DMS79 (cell line): Measurements from ENCODE around the gene CBS.
A peak's percentile ranks its signal among the peaks of the same experiment; 100 is the strongest.
"Not testable (repeated sequence)": the region's sequence is repeated elsewhere in the genome, so short reads cannot be mapped to it uniquely, and the experiment has no call there.

Experiments used
- DNase-seq: peaks from one replicate; lab custom pipeline; 2025; lab: John Stamatoyannopoulos, UW

The CBS gene

GRCh38 chr21:43068065-43068464 is 7.6 kb downstream of the CBS start:
- not testable (repeated sequence) for DNase-seq

- not testable (repeated sequence) for DNase-seq
Measured at GRCh38 chr21:43066690-43067089, 8.9 kb downstream of the CBS start.

DNA sequence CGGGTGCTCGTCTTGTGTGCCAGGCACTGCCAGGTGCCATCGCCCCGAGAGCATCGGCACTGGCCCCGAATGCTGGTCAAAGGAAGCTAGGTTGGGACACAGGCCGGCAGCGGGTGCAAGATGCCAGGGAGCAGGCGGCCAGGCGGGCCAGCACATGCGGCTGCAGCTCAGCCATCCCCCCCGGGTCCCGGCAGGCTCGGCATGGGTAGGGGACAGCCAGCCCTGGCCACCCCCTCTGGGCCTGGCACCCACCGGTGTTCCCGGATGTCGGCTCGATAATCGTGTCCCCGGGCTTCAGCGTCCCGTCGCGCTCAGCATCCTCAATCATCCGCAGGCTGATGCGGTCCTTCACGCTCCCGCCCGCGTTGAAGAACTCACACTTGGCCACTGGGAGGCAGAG is 9.6 kb downstream of the CBS start:
- DNase-seq: not testable (repeated sequence)

- not testable (repeated sequence) for DNase-seq
Measured at GRCh38 chr21:43064265-43064917, 11.2 kb downstream of the CBS start.

GRCh38 chr21:43062955-43063664 is 12.5 kb downstream of the CBS start:
- not testable (repeated sequence) for DNase-seq

- DNase-seq: not testable (repeated sequence)
Measured at GRCh38 chr21:43053112-43053511, 22.5 kb downstream of the CBS start.

DNA sequence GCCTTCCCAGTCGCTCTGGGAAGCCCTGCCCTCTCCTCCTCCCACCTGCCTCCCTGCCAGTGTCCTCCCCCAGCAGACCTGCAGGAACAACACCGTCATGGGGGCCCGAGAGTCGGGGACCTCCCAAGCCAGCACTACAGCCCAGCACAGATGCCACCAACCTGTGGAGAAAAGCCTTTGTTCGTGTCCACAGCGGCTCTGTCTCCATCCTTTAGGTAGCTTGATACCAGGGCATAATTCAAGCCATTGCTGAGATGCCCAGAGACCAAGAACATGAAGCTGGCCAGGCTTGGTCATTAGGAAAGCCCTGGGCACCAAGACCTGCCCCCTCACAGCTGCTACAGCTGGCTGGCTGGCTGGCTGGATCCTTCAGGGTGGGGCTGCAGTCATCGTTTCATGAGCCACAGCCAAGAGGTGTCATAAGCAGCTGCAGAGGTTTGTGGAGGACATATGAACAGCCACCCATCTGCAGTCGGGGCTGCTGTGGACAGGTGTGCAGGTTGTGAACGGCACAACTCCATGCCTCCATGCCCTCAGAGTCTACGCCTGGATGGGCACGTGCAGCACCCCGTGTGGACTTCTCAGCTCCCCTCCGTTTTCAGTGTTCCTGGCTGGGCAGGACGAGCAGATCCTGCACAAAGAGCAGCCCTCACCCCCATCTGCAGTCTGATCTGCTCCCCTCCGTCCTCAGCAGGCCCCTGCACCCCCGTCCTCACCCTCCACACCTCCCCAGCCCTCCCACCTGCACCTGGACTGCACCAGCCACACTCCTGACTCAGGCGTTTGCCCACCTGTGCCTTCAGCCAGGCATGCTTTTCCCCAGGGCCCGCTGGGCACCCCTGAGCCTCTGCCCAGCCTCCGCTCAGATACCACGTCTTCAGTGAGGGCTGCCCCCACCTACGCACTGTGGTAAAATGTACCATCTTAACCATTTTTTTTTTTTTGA is 29.5 kb downstream of the CBS start:
- DNase-seq: peak; percentile 18

DNA sequence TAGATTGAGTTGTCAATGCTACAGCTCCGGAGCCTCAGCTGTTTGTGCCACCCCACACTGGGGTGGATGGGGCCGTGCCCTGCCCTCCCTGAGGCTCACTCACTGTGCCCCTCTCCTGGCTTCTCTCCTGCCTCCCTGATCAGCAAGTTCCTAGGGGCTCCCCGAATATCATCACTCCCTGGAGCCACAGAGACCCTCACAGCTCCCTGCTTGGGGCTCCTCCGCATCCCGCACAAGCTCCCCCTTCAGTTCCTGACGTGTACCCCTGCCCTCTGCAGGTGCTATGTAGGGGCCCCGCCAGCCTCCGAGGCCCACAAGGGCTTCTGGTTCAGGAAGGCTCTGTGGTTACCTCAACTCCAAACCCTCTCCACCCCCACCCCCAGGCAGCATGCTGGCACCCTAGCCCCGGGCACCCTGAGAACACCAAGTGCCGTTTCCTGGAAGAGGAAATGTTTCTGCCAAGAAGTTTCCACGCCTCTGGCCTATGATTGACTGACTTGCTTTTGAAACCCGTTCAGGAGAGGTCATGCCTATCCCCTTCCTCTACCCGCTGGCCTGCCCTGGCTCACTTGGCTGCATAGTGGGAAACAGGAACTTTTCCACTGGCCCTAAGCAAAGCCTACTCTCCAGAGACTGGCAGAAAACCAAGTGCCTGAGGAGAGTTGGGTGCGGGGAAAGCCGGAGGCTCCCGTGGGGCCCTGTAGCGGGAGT is 30.3 kb downstream of the CBS start:
- DNase-seq: not testable (repeated sequence)

DNA sequence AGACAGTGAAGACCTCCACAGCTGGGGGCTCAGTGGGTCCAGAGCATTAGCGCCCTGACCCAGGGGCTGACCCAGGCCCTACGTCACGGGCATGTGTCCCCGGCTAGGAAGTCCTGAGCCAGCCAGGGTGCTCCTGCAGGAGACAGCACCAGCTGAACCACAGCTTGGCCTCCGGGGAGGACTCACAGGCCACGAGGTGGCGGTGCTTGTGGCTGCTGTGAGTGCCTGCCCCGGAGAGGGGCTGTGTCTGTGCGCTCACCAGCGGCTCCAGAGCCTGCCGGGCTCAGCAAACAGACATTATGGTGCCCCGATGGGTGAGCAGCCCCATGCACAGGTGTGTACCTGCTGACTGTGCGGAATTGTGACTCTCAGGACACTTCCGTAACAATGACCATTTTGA is 31.1 kb downstream of the CBS start:
- not testable (repeated sequence) for DNase-seq

GRCh38 chr21:43043291-43043690 is 32.3 kb downstream of the CBS start:
- not testable (repeated sequence) for DNase-seq

GRCh38 chr21:43042169-43042568 is 33.5 kb downstream of the CBS start:
- not testable (repeated sequence) for DNase-seq

DNA sequence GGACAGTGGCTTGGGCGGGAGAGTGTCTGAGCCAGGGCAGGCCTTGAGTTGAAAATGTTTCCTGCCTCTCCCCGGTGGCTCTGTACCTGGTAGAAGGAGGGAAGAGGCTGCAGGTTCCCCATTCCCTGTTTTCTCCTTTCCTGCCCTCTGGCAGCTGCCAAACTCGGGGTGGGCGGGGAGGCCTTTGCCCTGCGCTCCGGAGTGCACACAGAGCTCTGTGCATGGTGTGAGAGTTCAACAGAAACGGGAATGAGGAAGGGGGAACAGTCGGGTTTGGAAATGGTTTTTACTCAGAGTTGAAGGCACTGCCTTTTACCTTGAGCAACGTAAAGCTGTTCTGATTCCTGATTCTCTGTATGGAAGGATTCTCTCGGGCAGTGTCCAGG is 37.0 kb downstream of the CBS start:
- not testable (repeated sequence) for DNase-seq

DNA sequence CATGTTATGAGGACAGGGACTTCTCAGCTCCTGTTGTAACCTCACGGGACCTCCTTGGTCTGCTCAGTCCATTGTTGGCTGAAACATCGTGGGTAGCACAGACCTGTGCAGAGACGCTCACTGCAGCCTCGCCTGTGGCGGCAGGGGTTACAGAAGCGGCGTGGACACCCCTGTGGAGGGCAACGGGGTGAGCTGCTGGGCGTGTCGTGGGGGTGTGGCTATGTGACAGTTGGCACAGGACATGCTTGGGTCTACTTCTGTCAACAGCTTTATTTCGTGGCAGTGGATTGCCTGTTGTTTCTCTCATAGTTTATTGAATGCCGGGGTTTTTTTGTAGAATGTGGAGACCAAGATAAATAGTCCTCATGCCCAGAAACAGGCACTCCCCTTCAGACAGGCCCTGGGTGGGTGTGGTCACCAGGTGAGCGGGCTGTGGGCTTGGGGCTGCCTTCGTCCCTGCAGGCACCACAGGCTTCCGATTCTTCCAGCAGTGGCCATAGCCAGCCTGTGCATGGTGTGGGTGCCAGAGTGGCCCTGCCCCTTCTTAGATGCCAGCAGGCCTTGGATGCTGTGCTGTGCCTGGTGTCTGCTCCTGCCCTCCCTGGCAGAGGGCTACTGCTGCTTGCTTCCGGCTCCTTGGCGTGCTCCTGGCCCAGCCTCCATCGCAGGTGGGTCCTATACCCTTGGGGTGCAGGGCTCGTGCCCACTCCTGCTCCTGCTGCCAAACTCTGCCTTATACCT is 37.5 kb downstream of the CBS start:
- not testable (repeated sequence) for DNase-seq

DNA sequence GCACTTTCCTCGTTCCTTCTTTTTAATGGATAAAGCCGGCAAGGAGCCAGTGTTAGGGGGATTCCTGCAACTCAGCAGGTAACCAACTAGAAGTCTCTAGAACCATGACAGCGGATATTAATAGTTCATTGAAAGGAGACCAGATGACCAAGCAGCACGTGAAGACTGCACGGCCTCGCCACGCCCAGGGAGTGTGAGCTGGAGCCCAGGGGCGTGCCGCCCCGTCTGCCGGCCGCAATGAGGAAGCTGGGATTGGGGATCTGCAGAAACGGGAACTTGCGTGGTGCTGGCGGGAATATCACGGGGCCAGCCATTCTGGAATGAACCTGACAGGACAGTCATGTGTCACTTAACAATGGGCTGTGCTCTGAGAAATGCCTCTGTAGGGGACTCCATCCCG is 38.7 kb downstream of the CBS start:
- not testable (repeated sequence) for DNase-seq

DNA sequence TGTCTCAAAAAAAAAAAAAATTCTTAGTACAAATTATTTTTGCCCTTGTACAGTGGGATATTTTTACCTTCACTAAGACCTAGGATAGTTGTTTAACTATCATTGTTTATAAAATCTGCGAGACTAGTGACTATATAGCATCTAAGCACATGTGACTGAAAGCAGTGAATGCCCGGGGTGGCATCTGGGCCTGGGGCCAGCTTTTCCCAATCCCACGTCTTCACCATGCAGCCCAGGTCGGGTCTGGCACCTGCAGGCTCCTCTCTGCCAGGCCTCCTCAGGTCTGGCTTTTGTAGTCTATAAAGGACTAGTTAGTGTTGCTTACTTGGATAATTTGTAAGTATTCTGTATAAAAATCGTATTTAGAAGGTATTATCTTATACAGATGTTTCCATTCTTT is 40.8 kb downstream of the CBS start:
- DNase-seq: no peak

DNA sequence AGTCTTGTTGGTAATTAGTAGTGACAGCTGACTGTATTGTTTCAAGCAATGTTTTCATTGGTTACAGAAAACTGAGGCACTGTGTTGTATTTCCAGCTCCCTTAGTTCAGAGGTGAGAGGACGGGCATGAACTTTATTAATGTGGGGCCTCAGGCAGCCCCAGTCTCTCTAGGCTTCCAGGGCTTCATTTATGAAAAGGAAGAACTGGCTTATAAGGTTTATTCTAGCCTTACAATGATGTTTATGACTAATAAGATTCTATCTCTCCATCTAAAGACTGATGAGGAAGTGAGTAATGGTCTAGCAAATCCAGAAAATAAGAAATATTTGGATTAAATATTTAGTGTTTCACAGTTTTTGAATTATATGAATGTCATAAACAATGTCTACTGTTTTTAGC is 41.5 kb downstream of the CBS start:
- no peak for DNase-seq

DNA sequence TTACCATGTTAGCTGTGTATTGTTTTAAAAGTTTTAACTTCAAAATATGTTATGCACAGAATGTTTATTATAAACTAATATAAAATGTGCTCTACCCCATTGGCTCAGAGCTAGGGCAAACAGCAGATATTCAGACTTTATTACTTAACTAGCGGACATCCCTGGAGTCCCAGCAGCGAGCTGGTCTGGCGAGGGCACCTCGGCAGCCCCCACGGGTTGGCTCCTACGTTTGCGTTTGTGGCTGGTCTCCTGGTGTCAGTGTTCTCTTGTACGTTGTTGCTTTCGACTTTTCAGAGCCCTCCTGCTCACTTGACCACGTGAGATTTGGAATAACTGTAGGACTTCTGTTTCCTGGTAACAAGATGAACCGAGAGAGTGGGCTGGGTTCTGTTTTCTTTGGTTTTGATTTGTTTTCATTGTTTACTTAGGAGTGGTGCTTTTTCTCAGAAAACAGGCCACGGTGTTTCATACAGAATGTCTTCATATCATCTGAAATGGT is 44.5 kb downstream of the CBS start:
- no peak for DNase-seq

- DNase-seq: no peak
Measured at GRCh38 chr21:43029785-43030184, 45.9 kb downstream of the CBS start.

DNA sequence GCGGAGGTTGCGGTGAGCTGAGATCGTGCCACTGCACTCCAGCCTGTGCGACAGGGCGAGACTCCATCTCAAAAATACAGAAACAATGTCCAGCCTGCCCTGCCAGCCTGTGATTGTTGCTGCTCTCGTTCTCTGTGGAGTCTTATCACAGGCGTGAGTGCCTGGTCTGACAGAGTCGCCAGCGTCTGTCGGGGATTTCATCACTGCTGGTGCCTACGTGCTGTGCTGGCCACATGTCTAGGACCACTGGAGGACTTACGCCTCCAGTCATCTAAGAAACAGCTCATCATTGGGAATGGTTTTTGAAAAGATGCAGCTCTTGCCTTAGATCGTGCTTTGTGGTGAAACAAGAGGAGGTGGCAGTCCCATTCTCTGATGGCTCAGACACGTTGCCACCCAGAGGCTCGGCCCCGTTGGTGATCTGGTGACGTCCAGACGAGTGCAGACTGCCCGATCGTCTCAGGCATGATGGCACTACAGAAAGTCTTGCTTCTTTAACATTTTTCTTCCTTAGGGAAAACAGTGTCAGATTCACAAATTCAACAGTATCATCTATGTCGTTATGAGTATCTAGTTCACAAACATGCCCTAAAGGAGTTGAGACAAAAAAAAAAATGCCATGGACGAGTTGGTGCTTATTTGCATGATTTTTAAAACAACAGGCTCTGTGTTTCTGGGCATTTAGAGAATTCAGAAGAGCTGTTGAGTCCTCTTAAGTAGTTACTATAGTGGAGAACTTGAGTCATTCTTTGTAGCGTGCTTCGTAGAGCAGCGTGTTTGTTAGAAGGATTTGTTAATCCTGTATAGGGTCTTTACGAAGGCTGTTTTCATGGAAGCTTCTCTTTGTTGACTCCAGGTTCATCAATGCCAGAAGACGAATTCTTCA is 47.5 kb downstream of the CBS start:
- DNase-seq: no peak

DNA sequence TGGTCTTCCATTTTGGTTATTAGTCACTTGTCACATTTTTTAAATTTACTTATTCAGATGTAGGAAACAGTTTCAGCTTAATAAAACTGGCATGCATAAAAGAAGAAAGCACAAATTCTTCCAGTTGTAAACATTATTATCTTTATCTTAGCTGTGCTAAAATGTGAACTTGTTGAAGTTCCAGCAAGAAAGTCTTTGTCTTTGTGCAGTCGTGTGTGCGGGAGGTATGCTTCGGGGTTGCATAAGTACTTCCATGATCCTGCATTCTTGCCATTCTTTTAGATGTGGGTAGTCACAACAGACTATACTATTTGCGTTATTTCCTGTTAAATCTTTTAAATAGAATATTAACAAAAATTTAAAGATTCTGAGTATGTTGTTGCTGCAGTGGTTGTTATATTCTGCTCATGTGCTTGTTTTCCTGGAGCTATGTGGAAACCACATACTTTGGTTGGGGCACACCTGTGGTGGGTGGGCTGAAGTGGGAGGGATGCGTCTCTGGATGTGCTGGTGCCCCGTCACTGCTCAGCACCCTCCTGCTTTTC is 49.9 kb downstream of the CBS start:
- no peak for DNase-seq
